KOPT-K1 (cell line): ENCODE measurements around the gene UBD.

Experiments used
- H3K27ac ChIP-seq: fragments of 200-600 bp; sonication (generic); 2 replicates; pipeline ENCODE4 v1.5.1; 2016; ENCODE audit warnings: antibody characterized with exemption, mild to moderate bottlenecking, low read depth, low read length; ENCODE audit not compliant: poor library complexity, severe bottlenecking
- H3K36me3 ChIP-seq: fragments of 200-600 bp; sonication (generic); 2 replicates; pipeline ENCODE4 v1.5.1; 2017; ENCODE audit warnings: antibody characterized with exemption, mild to moderate bottlenecking, low read length, moderate library complexity; ENCODE audit not compliant: insufficient read depth
- H3K9me3 ChIP-seq: fragments of 200-600 bp; sonication (generic); 2 replicates; pipeline ENCODE4 v1.5.1; 2017; ENCODE audit warnings: antibody characterized with exemption, low read length, mild to moderate bottlenecking; ENCODE audit not compliant: insufficient read depth, poor library complexity, severe bottlenecking

The UBD gene

GRCh38 chr6:29519291-29520010, 40.1 kb downstream of the UBD start:
- Histone ChIP-seq H3K27ac (no peak overlapping the region), H3K36me3 (no peaks in the 10 kb centered on the region), H3K9me3 (peaks cover 9% of the 10 kb centered on the region)

- H3K36me3 ChIP-seq = no peaks in the 10 kb centered on the region
- H3K27ac ChIP-seq = no peak overlapping the region
- H3K9me3 ChIP-seq = peaks cover 3% of the 10 kb centered on the region
These were observed 41.6 kb downstream of the UBD start for GRCh38 chr6:29517728-29518440.

GRCh38 chr6:29517245-29517644, 42.3 kb downstream of the UBD start:
- H3K36me3 ChIP-seq = no peaks in the 10 kb centered on the region
- no peaks in the 10 kb centered on the region for H3K9me3 ChIP-seq
- H3K27ac ChIP-seq = no peak overlapping the region

GRCh38 chr6:29516108-29516507, 43.4 kb downstream of the UBD start:
- Histone ChIP-seq H3K36me3 (no peaks in the 10 kb centered on the region), H3K27ac (no peak overlapping the region), H3K9me3 (no peaks in the 10 kb centered on the region)

GRCh38 chr6:29510746-29511300, 48.7 kb downstream of the UBD start:
- no peaks in the 10 kb centered on the region for H3K9me3 ChIP-seq
- H3K27ac ChIP-seq = no peak overlapping the region
- no peaks in the 10 kb centered on the region for H3K36me3 ChIP-seq

- no peaks in the 10 kb centered on the region for H3K9me3 ChIP-seq
- no peak overlapping the region for H3K27ac ChIP-seq
- no peaks in the 10 kb centered on the region for H3K36me3 ChIP-seq
These were observed 49.3 kb downstream of the UBD start for GRCh38 chr6:29510202-29510601.

GRCh38 chr6:29509711-29510110, 49.8 kb downstream of the UBD start:
- Histone ChIP-seq H3K27ac (no peak overlapping the region), H3K9me3 (no peaks in the 10 kb centered on the region), H3K36me3 (no peaks in the 10 kb centered on the region)

GRCh38 chr6:29509239-29509638, 50.3 kb downstream of the UBD start:
- Histone ChIP-seq H3K36me3 (no peaks in the 10 kb centered on the region), H3K27ac (no peak overlapping the region), H3K9me3 (no peaks in the 10 kb centered on the region)

- no peak overlapping the region for H3K27ac ChIP-seq
- H3K9me3 ChIP-seq = no peaks in the 10 kb centered on the region
- no peaks in the 10 kb centered on the region for H3K36me3 ChIP-seq
These were observed 52.2 kb downstream of the UBD start for GRCh38 chr6:29507319-29507718.

- no peaks in the 10 kb centered on the region for H3K36me3 ChIP-seq
- no peak overlapping the region for H3K27ac ChIP-seq
- no peaks in the 10 kb centered on the region for H3K9me3 ChIP-seq
These were observed 53.0 kb downstream of the UBD start for GRCh38 chr6:29506446-29507067.

GRCh38 chr6:29505808-29506207, 53.7 kb downstream of the UBD start:
- H3K9me3 ChIP-seq = no peaks in the 10 kb centered on the region
- H3K36me3 ChIP-seq = no peaks in the 10 kb centered on the region

More at GRCh38 chr6:29505808-29506207, 53.7 kb downstream of the UBD start:
- no peak overlapping the region for H3K27ac ChIP-seq
